Sigmoid colon (tissue), 4 donors: ENCODE data around the gene EEIG1.

ENCODE experiments used
- CTCF ChIP-seq, 4 experiments: fragments of 450-650 bp in 3 of 4; fragments of 200-600 bp in 1 of 4; IDR thresholded peaks; one replicate each; pipeline ENCODE4 v1.5.1; 2016 to 2019; ENCODE audit warnings: antibody characterized with exemption in 4 of 4, mild to moderate bottlenecking in 3 of 4, moderate library complexity in 2 of 4
- POLR2A ChIP-seq, 2 donors: fragments of 450-650 bp; IDR thresholded peaks; one replicate each; pipeline ENCODE4 v1.6.1; 2016; ENCODE audit warnings: antibody characterized with exemption in 2 of 2, mild to moderate bottlenecking in 2 of 2, moderate library complexity in 2 of 2
- POLR2AphosphoS5 ChIP-seq, 4 donors: sonication (generic); formaldehyde crosslinking; IDR thresholded peaks; one replicate each; pipeline ENCODE4 v1.6.1; 2017; ENCODE audit warnings: antibody characterized with exemption in 4 of 4

- TF ChIP-seq POLR2AphosphoS5 (IDR thresholded peaks at IDR 0.05) (peak in 1 of 4 donors; percentile 48), POLR2A (IDR thresholded peaks at IDR 0.05) (no peak), CTCF (IDR thresholded peaks at IDR 0.05) (no peak)
These were observed 25.1 kb upstream of the EEIG1 start for GRCh38 chr9:128005923-128006322.
